Stimulated activated CD4-positive, alpha-beta T cell treated with anti-CD3 and anti-CD28 coated beads, TNF-alpha, amount 100 ng/mL, for 24 hours (primary cell): ENCODE measurements around the gene SULT4A1.

Experiments used
- DNase-seq, 3 experiments: peaks; one replicate each; pipeline ENCODE4 v3.0.0-alpha.2; 2020; ENCODE audit warnings: low read depth in 3 of 3

The SULT4A1 gene

GRCh38 chr22:43844560-43845545 is 17.5 kb downstream of the SULT4A1 start:
- no peak for DNase-seq

GRCh38 chr22:43843783-43844530 is 18.4 kb downstream of the SULT4A1 start:
- no peak for DNase-seq

- DNase-seq = no peak
Measured at GRCh38 chr22:43841742-43842141, 20.6 kb downstream of the SULT4A1 start.

- no peak for DNase-seq
Measured at GRCh38 chr22:43840851-43841250, 21.5 kb downstream of the SULT4A1 start.

- no peak for DNase-seq
Measured at GRCh38 chr22:43840431-43840830, 21.9 kb downstream of the SULT4A1 start.

- DNase-seq = no peak
Measured at GRCh38 chr22:43839781-43840180, 22.5 kb downstream of the SULT4A1 start.

GRCh38 chr22:43838571-43839307 is 23.6 kb downstream of the SULT4A1 start:
- no peak for DNase-seq

GRCh38 chr22:43838161-43838560 is 24.2 kb downstream of the SULT4A1 start:
- DNase-seq = no peak

GRCh38 chr22:43837666-43838065 is 24.6 kb downstream of the SULT4A1 start:
- DNase-seq = no peak

GRCh38 chr22:43835736-43836135 is 26.6 kb downstream of the SULT4A1 start:
- no peak for DNase-seq

- no peak for DNase-seq
Measured at GRCh38 chr22:43835166-43835565, 27.1 kb downstream of the SULT4A1 start.

- no peak for DNase-seq
Measured at GRCh38 chr22:43833286-43834240, 28.8 kb downstream of the SULT4A1 start.

GRCh38 chr22:43832393-43833265 is 29.7 kb downstream of the SULT4A1 start:
- DNase-seq = no peak

- no peak for DNase-seq
Measured at GRCh38 chr22:43831561-43832392, 30.5 kb downstream of the SULT4A1 start.

- DNase-seq = no peak
Measured at GRCh38 chr22:43830931-43831560, 31.3 kb downstream of the SULT4A1 start.

GRCh38 chr22:43829904-43830851 is 32.1 kb downstream of the SULT4A1 start:
- no peak for DNase-seq
